ENCODE results near the gene GRIP2. TPM values are rescaled to one million over a fixed set of nuclear protein-coding genes. Genes with fewer than 3 reads are reported as not detected.
A peak's percentile ranks its signal among the peaks of the same experiment; 100 is the strongest.

Gene GRIP2
- total RNA-seq, 4 donors from 2014 or later: 0.80 to 12.4 (median 1.4) TPM; not detected in 1

DNA sequence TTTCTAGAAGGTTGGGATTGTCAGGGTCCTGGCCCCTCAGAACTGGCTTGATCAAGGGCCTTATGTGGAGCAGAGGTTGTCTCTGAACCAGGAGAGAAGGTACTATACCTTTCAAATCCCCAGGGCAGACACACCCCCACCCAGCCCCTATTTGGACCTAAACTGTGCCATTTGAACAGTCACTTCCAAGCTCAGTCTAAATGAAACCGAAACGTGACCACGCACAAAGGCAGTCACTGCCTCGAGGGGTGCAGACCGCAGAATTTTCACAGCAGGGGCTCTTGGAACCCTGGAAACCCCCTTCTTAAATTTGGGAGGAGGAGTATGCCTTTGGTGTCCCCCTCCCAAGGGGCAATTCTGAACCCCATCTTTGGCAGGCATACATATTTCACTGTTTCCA is 53.7 kb downstream of the GRIP2 start:
- Histone ChIP-seq H3K36me3 (peaks cover 0 to 67% (median 0%) of the 10 kb centered on the region in 3 donors), H3K4me3 (no peak overlapping the region), H3K27me3 (no peaks in the 10 kb centered on the region), H3K27ac (no peak overlapping the region), H3K4me1 (no peaks in the 10 kb centered on the region), H3K9me3 (no peaks in the 10 kb centered on the region)
- TF ChIP-seq, protein P1, sequence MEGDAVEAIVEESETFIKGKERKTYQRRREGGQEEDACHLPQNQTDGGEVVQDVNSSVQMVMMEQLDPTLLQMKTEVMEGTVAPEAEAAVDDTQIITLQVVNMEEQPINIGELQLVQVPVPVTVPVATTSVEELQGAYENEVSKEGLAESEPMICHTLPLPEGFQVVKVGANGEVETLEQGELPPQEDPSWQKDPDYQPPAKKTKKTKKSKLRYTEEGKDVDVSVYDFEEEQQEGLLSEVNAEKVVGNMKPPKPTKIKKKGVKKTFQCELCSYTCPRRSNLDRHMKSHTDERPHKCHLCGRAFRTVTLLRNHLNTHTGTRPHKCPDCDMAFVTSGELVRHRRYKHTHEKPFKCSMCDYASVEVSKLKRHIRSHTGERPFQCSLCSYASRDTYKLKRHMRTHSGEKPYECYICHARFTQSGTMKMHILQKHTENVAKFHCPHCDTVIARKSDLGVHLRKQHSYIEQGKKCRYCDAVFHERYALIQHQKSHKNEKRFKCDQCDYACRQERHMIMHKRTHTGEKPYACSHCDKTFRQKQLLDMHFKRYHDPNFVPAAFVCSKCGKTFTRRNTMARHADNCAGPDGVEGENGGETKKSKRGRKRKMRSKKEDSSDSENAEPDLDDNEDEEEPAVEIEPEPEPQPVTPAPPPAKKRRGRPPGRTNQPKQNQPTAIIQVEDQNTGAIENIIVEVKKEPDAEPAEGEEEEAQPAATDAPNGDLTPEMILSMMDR (IDR thresholded peaks at IDR 0.05): no peak
- TF ChIP-seq POLR2A (IDR thresholded peaks at IDR 0.05): no peak
- peak in 1 of 3 donors; percentile 22 for DNase-seq

DNA sequence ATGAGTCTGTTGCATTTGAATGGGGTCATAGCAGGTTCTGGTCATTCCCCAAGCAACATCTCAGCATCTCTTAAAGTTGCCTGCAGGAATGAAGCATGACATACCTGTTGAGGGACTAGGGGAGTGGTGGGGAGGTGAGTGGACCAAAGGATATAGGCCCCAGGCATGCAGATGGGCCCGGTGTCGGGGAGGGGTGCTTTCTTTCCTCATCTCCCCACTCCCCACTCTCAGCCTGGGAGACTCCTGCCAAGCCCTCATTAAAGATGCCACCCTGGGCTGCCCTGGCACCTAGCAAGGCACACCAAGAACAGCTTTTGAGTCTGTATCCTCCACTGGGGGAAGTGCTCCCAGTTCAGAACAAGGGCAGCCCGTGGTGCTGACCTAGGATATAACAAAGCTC is 54.2 kb downstream of the GRIP2 start:
- no peaks in the 10 kb centered on the region for H3K9me3 ChIP-seq
- H3K36me3 ChIP-seq: peaks cover 0 to 72% (median 0%) of the 10 kb centered on the region in 3 donors
- no peak overlapping the region for H3K4me3 ChIP-seq
- DNase-seq: peak in 1 of 3 donors; percentile 18
- TF ChIP-seq POLR2A (IDR thresholded peaks at IDR 0.05): no peak
- TF ChIP-seq, protein P1 (IDR thresholded peaks at IDR 0.05): no peak
- no peak overlapping the region for H3K27ac ChIP-seq
- no peaks in the 10 kb centered on the region for H3K4me1 ChIP-seq
- H3K27me3 ChIP-seq: no peaks in the 10 kb centered on the region

DNA sequence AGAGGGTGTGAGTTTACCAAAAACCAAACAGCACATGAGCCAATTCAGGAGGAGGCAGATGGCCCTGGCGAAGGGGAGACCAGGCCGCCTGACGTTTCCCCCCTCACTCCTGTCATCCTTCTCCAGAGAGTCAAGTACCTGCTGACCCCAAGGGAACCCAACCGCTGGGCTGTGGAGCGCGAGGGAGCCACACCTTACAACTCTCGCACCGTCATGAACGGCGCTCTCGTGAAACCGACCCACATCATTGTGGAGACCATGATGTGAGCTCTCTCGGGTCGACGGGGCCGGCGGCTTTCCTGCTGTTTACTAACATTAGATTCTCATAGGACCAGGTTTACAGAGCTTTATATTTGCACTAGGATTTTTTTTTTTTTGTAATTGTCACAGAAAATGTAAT is 55.4 kb downstream of the GRIP2 start:
- DNase-seq: peak in 1 of 3 donors; percentile 33
- TF ChIP-seq, protein P1 (IDR thresholded peaks at IDR 0.05): no peak
- TF ChIP-seq POLR2A (IDR thresholded peaks at IDR 0.05): no peak

DNA sequence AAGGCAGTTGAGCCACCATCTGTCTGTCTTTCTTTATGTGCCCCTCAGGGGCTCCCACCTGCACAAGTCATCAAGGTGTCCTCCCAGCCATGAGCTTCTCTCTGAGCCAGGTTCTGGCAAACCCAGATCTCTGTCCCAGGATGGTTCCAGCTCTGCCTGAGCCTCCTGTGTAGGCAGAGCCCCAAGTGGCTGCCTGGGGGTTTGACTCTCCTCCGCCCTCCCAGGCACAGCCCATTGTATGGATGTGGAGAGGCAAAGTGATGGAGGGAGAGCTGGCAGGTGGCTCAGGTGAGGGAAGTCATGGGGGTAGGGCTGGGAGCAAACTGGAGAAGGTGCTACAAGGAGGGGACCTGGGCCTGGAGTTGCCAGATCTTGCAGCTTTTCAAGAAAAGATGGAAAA is 56.9 kb downstream of the GRIP2 start:
- H3K27me3 ChIP-seq: no peaks in the 10 kb centered on the region
- peaks cover 0 to 92% (median 0%) of the 10 kb centered on the region in 3 donors for H3K36me3 ChIP-seq
- H3K4me1 ChIP-seq: no peaks in the 10 kb centered on the region
- no peak for TF ChIP-seq POLR2A (IDR thresholded peaks at IDR 0.05)
- TF ChIP-seq, protein P1 (IDR thresholded peaks at IDR 0.05): no peak
- DNase-seq: peak in 1 of 3 donors; percentile 21
- no peak overlapping the region for H3K4me3 ChIP-seq
- no peaks in the 10 kb centered on the region for H3K9me3 ChIP-seq
- H3K27ac ChIP-seq: no peak overlapping the region

More for the DNA sequence above, 55.4 kb downstream of the GRIP2 start:
- H3K4me1 ChIP-seq: no peaks in the 10 kb centered on the region
- H3K9me3 ChIP-seq: no peaks in the 10 kb centered on the region
- H3K36me3 ChIP-seq: peaks cover 0 to 84% (median 0%) of the 10 kb centered on the region in 3 donors
- H3K4me3 ChIP-seq: no peak overlapping the region
- no peak overlapping the region for H3K27ac ChIP-seq
- no peaks in the 10 kb centered on the region for H3K27me3 ChIP-seq

DNA sequence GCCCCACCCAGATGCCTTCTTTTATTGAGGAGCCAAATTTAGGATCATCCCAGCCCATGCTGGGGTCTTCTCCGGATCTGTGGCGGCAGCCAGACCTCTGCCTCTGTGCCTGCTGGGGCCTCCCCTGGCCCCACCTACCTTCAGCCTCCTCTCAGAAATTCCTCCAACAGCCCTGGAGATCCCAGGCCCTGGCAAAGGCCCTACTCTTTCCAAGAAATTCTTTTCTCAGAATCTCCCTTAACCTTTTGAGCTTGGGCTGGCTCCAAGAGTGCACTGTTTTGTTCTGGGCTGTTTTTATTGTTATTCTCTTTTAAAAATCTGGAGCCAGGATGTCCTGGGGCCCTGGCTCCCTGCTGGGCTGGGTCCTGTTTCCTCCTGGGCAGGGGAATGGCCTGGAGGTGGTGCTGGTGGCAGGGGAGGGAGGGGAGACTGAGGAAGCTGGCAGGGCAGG is 57.8 kb downstream of the GRIP2 start:
- peak in 1 of 3 donors; percentile 27 for DNase-seq
- TF ChIP-seq, protein P1 (IDR thresholded peaks at IDR 0.05): no peak
- no peak for TF ChIP-seq POLR2A (IDR thresholded peaks at IDR 0.05)
- peaks cover 0 to 92% (median 0%) of the 10 kb centered on the region in 3 donors for H3K36me3 ChIP-seq

DNA sequence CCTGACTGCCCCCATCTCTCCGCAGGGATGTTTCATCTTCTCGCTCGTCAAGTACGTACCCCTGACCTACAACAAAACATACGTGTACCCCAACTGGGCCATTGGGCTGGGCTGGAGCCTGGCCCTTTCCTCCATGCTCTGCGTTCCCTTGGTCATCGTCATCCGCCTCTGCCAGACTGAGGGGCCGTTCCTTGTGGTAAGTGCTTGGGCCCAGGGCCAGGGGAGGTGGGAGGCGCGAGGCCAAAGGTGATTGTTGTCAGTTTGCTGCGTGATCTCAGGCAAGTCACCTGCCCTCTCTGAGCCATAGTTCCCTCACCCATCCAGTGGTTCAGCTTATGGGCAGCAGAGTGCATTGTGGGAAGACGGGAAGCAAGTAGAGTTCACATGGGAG is 58.5 kb downstream of the GRIP2 start:
- Histone ChIP-seq H3K9me3 (no peaks in the 10 kb centered on the region), H3K27me3 (no peaks in the 10 kb centered on the region), H3K4me1 (no peaks in the 10 kb centered on the region), H3K36me3 (peaks cover 0 to 95% (median 0%) of the 10 kb centered on the region in 3 donors), H3K4me3 (no peak overlapping the region), H3K27ac (no peak overlapping the region)
- peak in 1 of 3 donors; percentile 24 for DNase-seq
- no peak for TF ChIP-seq POLR2A (IDR thresholded peaks at IDR 0.05)
- TF ChIP-seq, protein P1 (IDR thresholded peaks at IDR 0.05): no peak

More for the DNA sequence above, 57.8 kb downstream of the GRIP2 start:
- H3K4me1 ChIP-seq: no peaks in the 10 kb centered on the region
- no peak overlapping the region for H3K27ac ChIP-seq
- no peaks in the 10 kb centered on the region for H3K27me3 ChIP-seq
- H3K4me3 ChIP-seq: no peak overlapping the region
- H3K9me3 ChIP-seq: no peaks in the 10 kb centered on the region
